Ishikawa (cell line): Measurements from ENCODE around the gene SMIM15.

Experiments
- EGR1 ChIP-seq: IDR thresholded peaks from 2 replicates; pipeline ENCODE4 v1.6.1; 2012
- EP300 ChIP-seq: IDR thresholded peaks from 2 replicates; pipeline ENCODE4 v1.6.1; 2012; ENCODE audit warnings: borderline replicate concordance
- MAX ChIP-seq: IDR thresholded peaks from 2 replicates; pipeline ENCODE4 v1.6.1; 2012
- REST ChIP-seq: IDR thresholded peaks from 2 replicates; pipeline ENCODE4 v1.6.1; 2012; ENCODE audit warnings: low read depth, mild to moderate bottlenecking
- TEAD4 ChIP-seq: IDR thresholded peaks from 2 replicates; pipeline ENCODE4 v1.6.1; 2012

- TF ChIP-seq REST (no peak), EGR1 (no peak), EP300 (no peak), TEAD4 (no peak), MAX (no peak)
These were observed 2.4 kb downstream of the SMIM15 start for GRCh38 chr5:61159836-61160235.
